MG63 (cell line): Measurements from ENCODE around the gene TM4SF20. TPM values are rescaled to one million over a fixed set of nuclear protein-coding genes. Genes with fewer than 3 reads are reported as not detected.

ENCODE experiments used
- DNase-seq: peaks from one replicate; pipeline ENCODE4 v3.0.0-alpha.2; 2020
- H3K27me3 ChIP-seq: fragments of 250-450 bp; sonication (Bioruptor Pico); 2 replicates; pipeline ENCODE4 v1.5.1; 2020; ENCODE audit warnings: mild to moderate bottlenecking, moderate library complexity
- H3K36me3 ChIP-seq: fragments of 250-450 bp; sonication (Bioruptor Pico); 2 replicates; pipeline ENCODE4 v1.5.1; 2020; ENCODE audit warnings: mild to moderate bottlenecking, moderate library complexity
- H3K4me3 ChIP-seq: fragments of 250-450 bp; sonication (Bioruptor Pico); 2 replicates; pipeline ENCODE4 v1.5.1; 2020; ENCODE audit warnings: mild to moderate bottlenecking, moderate library complexity
- H3K9me3 ChIP-seq: fragments of 250-450 bp; sonication (Bioruptor Pico); 2 replicates; pipeline ENCODE4 v1.5.1; 2020; ENCODE audit warnings: mild to moderate bottlenecking, moderate library complexity
- total RNA-seq: library from RNA; depleted of rRNA; stranded (reverse); fragments of >200 nt; shearing (Covaris generic); gene quantifications from 2 replicates; pipeline ENCODE4 v1.2.3, GENCODE V29; 2014; ENCODE audit warnings: low replicate concordance; rRNA removed

TM4SF20 gene
- not detected in 2 replicates for total RNA-seq

- Histone ChIP-seq H3K4me3 (no peak within 1 kb of the TSS), H3K9me3 (no peaks in the 10 kb centered on the region), H3K36me3 (no peaks in the 10 kb centered on the region), H3K27me3 (no peaks in the 10 kb centered on the region)
- DNase-seq: no peak
Measured at GRCh38 chr2:227379095-227379494, at the start of gene TM4SF20. Gene TM4SF20, minus strand, starts transcription at chr2:227379306. Its CDS starts 38 bp downstream, at chr2:227379268.

GRCh38 chr2:227428731-227429285, 49.7 kb upstream of the TM4SF20 start:
- no peak for DNase-seq
- no peak overlapping the region for H3K4me3 ChIP-seq
- H3K36me3 ChIP-seq: no peaks in the 10 kb centered on the region
- peaks cover 10% of the 10 kb centered on the region for H3K9me3 ChIP-seq
- H3K27me3 ChIP-seq: no peaks in the 10 kb centered on the region

- H3K9me3 ChIP-seq: no peaks in the 10 kb centered on the region
- H3K27me3 ChIP-seq: no peaks in the 10 kb centered on the region
- H3K4me3 ChIP-seq: no peak overlapping the region
- DNase-seq: no peak
- H3K36me3 ChIP-seq: no peaks in the 10 kb centered on the region
Measured at GRCh38 chr2:227423656-227424499, 44.8 kb upstream of the TM4SF20 start.

GRCh38 chr2:227420087-227421052, 41.3 kb upstream of the TM4SF20 start:
- Histone ChIP-seq H3K4me3 (no peak overlapping the region), H3K9me3 (no peaks in the 10 kb centered on the region), H3K27me3 (no peaks in the 10 kb centered on the region), H3K36me3 (no peaks in the 10 kb centered on the region)
- no peak for DNase-seq

GRCh38 chr2:227416701-227417100, 37.6 kb upstream of the TM4SF20 start:
- Histone ChIP-seq H3K4me3 (no peak overlapping the region), H3K27me3 (no peaks in the 10 kb centered on the region), H3K9me3 (no peaks in the 10 kb centered on the region), H3K36me3 (no peaks in the 10 kb centered on the region)
- no peak for DNase-seq

GRCh38 chr2:227415538-227416424, 36.7 kb upstream of the TM4SF20 start:
- H3K9me3 ChIP-seq: no peaks in the 10 kb centered on the region
- no peaks in the 10 kb centered on the region for H3K27me3 ChIP-seq
- no peaks in the 10 kb centered on the region for H3K36me3 ChIP-seq
- DNase-seq: peak; percentile 72
- no peak overlapping the region for H3K4me3 ChIP-seq

GRCh38 chr2:227414846-227415245, 35.7 kb upstream of the TM4SF20 start:
- Histone ChIP-seq H3K9me3 (no peaks in the 10 kb centered on the region), H3K4me3 (no peak overlapping the region), H3K27me3 (no peaks in the 10 kb centered on the region), H3K36me3 (no peaks in the 10 kb centered on the region)
- DNase-seq: peak; percentile 23

- Histone ChIP-seq H3K27me3 (no peaks in the 10 kb centered on the region), H3K4me3 (no peak overlapping the region), H3K36me3 (no peaks in the 10 kb centered on the region), H3K9me3 (no peaks in the 10 kb centered on the region)
- no peak for DNase-seq
Measured at GRCh38 chr2:227413371-227413770, 34.3 kb upstream of the TM4SF20 start.

GRCh38 chr2:227412877-227413276, 33.8 kb upstream of the TM4SF20 start:
- H3K4me3 ChIP-seq: no peak overlapping the region
- no peaks in the 10 kb centered on the region for H3K9me3 ChIP-seq
- no peak for DNase-seq
- H3K36me3 ChIP-seq: no peaks in the 10 kb centered on the region
- no peaks in the 10 kb centered on the region for H3K27me3 ChIP-seq

GRCh38 chr2:227411990-227412350, 32.9 kb upstream of the TM4SF20 start:
- peak; percentile 20 for DNase-seq
- H3K4me3 ChIP-seq: no peak overlapping the region
- no peaks in the 10 kb centered on the region for H3K27me3 ChIP-seq
- no peaks in the 10 kb centered on the region for H3K9me3 ChIP-seq
- H3K36me3 ChIP-seq: no peaks in the 10 kb centered on the region

GRCh38 chr2:227411320-227411989, 32.3 kb upstream of the TM4SF20 start:
- no peak overlapping the region for H3K4me3 ChIP-seq
- DNase-seq: no peak

GRCh38 chr2:227410191-227410590, 31.1 kb upstream of the TM4SF20 start:
- Histone ChIP-seq H3K27me3 (no peaks in the 10 kb centered on the region), H3K4me3 (no peak overlapping the region), H3K36me3 (no peaks in the 10 kb centered on the region), H3K9me3 (no peaks in the 10 kb centered on the region)
- no peak for DNase-seq

More at GRCh38 chr2:227411320-227411989, 32.3 kb upstream of the TM4SF20 start:
- no peaks in the 10 kb centered on the region for H3K9me3 ChIP-seq
- no peaks in the 10 kb centered on the region for H3K36me3 ChIP-seq
- H3K27me3 ChIP-seq: no peaks in the 10 kb centered on the region

GRCh38 chr2:227407591-227408151, 28.6 kb upstream of the TM4SF20 start:
- H3K27me3 ChIP-seq: no peaks in the 10 kb centered on the region
- no peak overlapping the region for H3K4me3 ChIP-seq
- H3K36me3 ChIP-seq: no peaks in the 10 kb centered on the region
- H3K9me3 ChIP-seq: no peaks in the 10 kb centered on the region
- peak; percentile 52 for DNase-seq

GRCh38 chr2:227406177-227407031, 27.3 kb upstream of the TM4SF20 start:
- no peak overlapping the region for H3K4me3 ChIP-seq
- no peaks in the 10 kb centered on the region for H3K36me3 ChIP-seq
- peak; percentile 89 for DNase-seq
- H3K27me3 ChIP-seq: no peaks in the 10 kb centered on the region
- H3K9me3 ChIP-seq: no peaks in the 10 kb centered on the region
